ENCODE measurements around the gene TRA2B.

DNA sequence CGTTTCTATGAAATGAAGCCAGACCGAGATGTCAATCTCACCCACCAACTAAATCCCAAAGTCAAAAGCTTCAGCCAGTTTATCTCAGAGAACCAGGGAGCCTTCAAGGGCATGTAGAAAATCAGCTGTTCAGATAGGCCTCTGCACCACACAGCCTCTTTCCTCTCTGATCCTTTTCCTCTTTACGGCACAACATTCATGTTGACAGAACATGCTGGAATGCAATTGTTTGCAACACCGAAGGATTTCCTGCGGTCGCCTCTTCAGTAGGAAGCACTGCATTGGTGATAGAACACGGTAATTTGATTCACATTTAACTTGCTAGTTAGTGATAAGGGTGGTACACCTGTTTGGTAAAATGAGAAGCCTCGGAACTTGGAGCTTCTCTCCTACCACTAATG lies 41.9 kb upstream of the TRA2B start:
- TF ChIP-seq, protein P1, sequence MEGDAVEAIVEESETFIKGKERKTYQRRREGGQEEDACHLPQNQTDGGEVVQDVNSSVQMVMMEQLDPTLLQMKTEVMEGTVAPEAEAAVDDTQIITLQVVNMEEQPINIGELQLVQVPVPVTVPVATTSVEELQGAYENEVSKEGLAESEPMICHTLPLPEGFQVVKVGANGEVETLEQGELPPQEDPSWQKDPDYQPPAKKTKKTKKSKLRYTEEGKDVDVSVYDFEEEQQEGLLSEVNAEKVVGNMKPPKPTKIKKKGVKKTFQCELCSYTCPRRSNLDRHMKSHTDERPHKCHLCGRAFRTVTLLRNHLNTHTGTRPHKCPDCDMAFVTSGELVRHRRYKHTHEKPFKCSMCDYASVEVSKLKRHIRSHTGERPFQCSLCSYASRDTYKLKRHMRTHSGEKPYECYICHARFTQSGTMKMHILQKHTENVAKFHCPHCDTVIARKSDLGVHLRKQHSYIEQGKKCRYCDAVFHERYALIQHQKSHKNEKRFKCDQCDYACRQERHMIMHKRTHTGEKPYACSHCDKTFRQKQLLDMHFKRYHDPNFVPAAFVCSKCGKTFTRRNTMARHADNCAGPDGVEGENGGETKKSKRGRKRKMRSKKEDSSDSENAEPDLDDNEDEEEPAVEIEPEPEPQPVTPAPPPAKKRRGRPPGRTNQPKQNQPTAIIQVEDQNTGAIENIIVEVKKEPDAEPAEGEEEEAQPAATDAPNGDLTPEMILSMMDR (IDR thresholded peaks at IDR 0.05): no peak
- TF ChIP-seq POLR2A (IDR thresholded peaks at IDR 0.05): no peak

Measured in testis (tissue), 2 donors.